Uterine smooth muscle cell (primary cell): ENCODE data around the gene RNF17. TPM values are rescaled to one million over a fixed set of nuclear protein-coding genes. Genes with fewer than 3 reads are reported as not detected.

Experiments used
- total RNA-seq: library from RNA; depleted of rRNA; stranded (reverse); fragments of >200 nt; gene quantifications from 2 replicates; pipeline ENCODE4 v1.2.3, GENCODE V29; 2014

Gene RNF17
- total RNA-seq = 0.12 TPM in 1 of 2 replicates, not detected in the other

DNA sequence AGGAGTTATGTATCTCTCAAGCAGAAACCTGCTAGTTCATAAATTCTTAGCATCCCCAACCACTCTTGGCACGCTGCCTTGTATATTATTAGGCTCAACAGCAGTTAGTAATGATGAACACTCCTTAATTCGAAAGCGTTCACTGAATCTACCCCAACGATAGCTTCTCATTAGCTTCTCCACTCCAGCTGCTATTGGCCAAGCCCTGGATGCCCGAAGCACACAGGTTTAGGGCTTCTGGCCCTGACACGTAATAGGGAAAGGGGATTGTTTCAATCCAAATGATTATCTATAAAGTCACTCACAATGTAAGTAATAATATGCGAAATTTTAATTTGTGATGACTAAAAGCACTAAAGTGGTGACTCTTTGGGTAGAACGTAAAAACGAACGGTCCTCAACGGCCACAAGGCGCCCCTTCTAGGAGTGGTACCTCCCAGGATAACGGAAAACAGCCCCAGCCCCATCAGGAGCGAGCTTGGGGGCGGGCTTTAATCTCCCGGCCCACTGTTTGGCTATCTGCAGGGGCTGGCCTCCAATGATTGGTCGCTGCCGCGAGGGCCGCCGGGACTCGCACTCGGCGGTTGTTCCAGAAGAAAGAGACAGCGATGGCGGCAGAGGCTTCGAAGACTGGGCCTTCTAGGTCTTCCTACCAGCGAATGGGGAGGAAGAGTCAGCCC lies at the start of gene RNF17:
RNF17 (plus strand) TSS at position 574 of the 680 bp plus-strand sequence; CDS start at position 609, 35 bp downstream.

Other genes with a start within 250 kb of the RNF17 start
- gene ATP12A, start 83.8 kb upstream of the RNF17 start, total RNA-seq = not detected in 2 replicates